Retinal pigment epithelial cell (primary cell): ENCODE results near the gene ZNF385C.

Experiments
- DNase-seq: peaks from one replicate; pipeline ENCODE4 v3.0.0-alpha.2; 2010; ENCODE audit warnings: low read depth
- H3K4me3 ChIP-seq: 2 replicates; pipeline ENCODE4 v1.5.1; 2011; ENCODE audit warnings: mild to moderate bottlenecking, low read length, control low read depth, moderate library complexity
- TF ChIP-seq, protein P1 (sequence below): conservative IDR thresholded peaks from 2 replicates; pipeline ENCODE4 v1.5.1; 2011; ENCODE audit warnings: low read depth, low read length, control low read depth, inconsistent platforms

ZNF385C gene

DNA sequence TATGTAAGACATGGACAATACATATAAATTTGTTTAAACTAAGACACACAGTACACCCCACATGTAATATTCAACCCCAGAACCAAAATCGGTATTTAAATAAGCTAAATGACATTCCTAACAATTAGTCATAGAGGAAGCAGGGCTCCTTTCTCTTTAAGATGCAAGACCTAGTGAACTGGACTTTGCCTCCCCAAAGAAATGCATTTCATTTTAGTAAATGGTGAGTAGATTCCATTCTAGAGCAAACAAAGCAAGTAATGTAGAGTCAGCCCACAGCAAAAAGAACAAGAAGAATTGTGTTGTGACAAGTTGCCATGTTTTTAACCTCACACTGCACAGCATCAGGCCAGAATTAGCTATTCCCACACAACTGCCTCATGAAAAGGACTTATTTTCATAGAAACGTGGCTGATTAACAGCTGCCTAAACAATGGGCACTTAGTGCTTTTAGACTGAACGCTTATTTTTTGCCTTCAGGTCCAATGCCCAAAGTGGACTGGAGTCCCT, 95.4 kb downstream of the ZNF385C start:
- no peak overlapping the region for H3K4me3 ChIP-seq
- TF ChIP-seq, protein P1, sequence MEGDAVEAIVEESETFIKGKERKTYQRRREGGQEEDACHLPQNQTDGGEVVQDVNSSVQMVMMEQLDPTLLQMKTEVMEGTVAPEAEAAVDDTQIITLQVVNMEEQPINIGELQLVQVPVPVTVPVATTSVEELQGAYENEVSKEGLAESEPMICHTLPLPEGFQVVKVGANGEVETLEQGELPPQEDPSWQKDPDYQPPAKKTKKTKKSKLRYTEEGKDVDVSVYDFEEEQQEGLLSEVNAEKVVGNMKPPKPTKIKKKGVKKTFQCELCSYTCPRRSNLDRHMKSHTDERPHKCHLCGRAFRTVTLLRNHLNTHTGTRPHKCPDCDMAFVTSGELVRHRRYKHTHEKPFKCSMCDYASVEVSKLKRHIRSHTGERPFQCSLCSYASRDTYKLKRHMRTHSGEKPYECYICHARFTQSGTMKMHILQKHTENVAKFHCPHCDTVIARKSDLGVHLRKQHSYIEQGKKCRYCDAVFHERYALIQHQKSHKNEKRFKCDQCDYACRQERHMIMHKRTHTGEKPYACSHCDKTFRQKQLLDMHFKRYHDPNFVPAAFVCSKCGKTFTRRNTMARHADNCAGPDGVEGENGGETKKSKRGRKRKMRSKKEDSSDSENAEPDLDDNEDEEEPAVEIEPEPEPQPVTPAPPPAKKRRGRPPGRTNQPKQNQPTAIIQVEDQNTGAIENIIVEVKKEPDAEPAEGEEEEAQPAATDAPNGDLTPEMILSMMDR = no peak
- no peak for DNase-seq

DNA sequence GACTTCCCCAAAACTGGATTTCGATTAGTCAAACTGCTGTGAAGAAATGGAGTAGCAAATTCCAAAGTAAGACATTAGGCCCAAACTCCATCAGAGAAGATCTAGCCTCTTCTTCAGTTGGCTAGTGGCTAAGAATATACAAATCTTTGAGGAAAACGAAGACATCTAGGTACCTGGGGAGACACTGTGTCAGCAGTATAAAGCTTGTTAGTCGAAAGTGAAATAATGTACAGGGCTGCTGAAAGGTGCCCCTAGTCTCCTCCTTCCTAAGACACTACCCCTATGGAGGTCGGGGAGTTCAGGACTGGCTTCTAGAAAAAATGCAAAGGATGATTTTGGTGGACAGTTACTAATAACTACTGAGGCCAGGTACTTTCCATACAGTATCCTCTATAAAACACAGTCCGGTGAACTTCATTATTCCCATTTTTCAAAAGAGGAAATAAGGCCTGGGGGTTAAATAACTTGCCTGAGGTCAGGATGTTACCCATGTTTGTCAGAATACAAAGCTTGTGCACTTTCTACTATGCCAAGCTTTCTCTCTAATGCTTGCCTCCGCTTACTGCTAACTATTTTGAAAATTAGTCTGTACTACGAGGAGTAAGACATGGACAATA, 96.0 kb downstream of the ZNF385C start:
- no peak for DNase-seq

DNA sequence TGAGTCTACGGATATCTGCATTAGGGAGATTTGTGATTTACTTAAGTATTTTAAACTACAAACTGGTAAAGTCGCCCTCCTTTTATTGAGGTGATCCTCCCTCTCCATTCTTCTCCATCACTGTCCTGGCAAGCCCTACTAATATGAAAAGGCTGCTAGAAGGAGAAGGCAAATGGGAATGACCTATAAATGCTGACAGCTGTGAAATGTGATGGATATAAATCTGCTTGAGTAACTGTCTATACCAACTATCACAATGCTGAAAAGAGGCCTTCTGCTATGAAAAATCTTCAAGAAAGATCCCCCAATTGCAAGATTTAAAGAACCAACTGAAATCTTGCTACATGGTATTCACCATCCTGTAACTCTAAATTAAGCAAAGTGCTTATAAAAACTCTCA, 96.5 kb downstream of the ZNF385C start:
- DNase-seq = no peak
- no peak overlapping the region for H3K4me3 ChIP-seq
- TF ChIP-seq, protein P1 = no peak

More for the DNA sequence above, 96.0 kb downstream of the ZNF385C start:
- no peak overlapping the region for H3K4me3 ChIP-seq
- TF ChIP-seq, protein P1 = no peak

DNA sequence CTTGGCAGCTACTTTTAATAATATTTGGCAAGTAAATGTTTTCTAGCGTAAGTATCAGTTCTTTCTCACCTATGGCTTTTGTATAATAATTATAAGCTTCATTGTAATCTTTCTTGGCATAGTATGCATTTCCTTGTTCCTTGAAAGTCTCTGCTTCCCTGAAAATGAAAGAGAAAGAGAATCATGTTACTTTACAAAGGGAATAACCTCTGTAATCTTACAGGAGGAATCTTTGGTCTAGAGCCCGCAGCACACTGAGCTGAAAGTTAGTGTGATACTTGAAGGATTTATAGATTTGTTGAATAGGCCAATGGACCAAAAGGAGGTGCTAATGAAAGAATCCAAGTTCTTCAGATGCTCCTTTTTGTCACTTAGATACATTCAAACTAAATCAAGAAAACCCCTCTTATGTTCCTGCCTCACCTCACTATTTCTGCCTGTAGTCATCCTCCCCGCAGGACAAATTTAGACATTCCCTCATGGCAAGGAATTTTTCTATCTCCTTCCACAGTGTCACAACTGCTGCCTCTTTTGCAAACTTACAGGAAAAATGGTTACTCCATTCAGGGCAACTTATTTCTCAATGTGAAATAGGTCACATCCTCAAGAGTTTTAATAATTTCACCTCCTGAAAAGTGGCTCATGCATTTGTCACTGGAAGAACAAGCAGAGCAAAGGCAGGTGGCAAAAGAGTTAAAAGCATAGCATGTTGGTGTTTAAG, 97.7 kb downstream of the ZNF385C start:
- no peak for DNase-seq
- TF ChIP-seq, protein P1 = no peak
- no peak overlapping the region for H3K4me3 ChIP-seq

DNA sequence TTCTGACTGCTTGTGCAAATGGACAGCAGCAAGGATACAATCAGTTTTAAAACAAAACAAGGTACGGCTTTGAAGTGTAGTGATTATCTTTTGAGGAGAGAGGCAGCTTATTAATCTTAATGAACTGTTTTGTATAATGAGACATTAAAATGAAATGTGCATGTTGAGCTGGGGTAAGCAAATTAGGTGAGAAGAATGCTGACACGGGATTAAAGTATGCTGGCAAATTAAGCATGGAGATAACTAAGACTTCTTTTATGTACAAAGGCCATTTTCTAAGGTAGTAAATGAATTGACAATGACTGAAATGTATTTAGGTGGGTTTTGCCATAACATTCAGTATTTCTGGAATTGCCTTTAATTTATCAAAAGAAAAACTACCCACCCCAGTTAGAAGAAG, 99.8 kb downstream of the ZNF385C start:
- DNase-seq = no peak
- TF ChIP-seq, protein P1 = no peak

DNA sequence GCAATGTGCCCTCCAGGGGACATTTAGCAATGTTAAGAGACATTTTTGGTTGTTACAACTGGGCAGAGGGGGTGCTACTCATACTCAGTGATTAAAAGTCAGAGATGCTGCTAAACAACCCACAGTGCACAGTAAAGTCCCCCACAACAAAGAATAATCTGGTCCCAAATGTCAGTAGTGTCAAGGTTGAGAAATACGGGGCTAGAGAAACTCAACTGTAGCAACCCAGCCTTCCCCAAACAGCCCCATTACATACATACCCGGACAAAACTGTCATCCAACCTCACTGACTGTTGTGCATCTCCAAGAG, 101.5 kb downstream of the ZNF385C start:
- no peak for DNase-seq
- no peak overlapping the region for H3K4me3 ChIP-seq
- TF ChIP-seq, protein P1 = no peak

More for the DNA sequence above, 99.8 kb downstream of the ZNF385C start:
- no peak overlapping the region for H3K4me3 ChIP-seq

DNA sequence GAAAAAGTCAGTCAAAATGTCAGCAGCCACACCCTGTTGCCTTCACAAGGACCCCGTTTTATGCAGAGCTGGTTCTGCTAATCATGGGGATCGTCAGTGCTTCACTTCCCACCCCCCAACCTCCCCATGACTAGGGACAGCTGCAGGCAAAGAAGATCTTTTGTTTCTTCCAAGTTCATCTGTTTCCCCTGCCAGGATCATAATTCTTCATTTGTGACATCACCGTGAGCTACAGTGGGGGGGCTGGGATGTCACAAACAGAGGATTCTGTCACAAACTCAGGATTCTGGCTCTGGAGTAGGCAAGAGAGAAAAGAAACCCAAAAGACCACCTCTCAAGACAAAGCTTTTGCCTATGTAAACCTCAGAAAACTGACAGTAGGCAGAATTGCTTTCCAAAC, 105.7 kb downstream of the ZNF385C start:
- H3K4me3 ChIP-seq = no peak overlapping the region
- TF ChIP-seq, protein P1 = no peak
- DNase-seq = no peak
